ENCODE data around the gene RBM33.

DNA sequence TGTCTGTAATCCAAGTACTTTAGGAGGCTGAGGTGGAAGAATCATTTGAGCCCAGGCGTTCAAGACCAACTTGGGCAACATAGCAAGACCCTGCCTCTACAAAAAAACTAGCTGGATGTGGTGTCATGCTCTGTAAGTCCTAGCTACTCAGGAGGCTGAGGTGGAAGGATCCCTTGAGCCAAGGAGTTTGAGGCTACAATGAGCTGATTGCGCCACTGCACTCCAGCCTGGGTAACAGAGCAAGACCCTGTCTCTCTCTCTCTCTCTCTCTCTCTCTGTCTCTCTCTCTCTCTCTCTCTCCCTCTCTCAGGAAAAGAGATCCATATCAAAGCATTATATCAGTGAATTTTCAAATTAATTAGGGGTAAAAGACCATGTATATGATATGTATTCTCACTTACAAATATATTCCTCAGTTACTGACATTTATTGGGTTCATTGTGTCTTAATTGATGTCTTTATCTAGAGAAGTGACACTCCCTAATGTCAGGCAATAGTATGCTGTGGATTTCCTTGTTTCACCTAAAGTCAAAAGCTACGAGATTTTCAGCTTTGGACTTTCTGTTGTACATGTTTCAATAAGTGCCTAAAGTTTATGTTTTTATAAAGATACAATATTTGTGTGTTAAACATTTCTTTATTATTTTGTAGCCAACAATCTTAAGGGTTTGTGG lies 91.1 kb downstream of the RBM33 start:
- TF ChIP-seq, protein P1, sequence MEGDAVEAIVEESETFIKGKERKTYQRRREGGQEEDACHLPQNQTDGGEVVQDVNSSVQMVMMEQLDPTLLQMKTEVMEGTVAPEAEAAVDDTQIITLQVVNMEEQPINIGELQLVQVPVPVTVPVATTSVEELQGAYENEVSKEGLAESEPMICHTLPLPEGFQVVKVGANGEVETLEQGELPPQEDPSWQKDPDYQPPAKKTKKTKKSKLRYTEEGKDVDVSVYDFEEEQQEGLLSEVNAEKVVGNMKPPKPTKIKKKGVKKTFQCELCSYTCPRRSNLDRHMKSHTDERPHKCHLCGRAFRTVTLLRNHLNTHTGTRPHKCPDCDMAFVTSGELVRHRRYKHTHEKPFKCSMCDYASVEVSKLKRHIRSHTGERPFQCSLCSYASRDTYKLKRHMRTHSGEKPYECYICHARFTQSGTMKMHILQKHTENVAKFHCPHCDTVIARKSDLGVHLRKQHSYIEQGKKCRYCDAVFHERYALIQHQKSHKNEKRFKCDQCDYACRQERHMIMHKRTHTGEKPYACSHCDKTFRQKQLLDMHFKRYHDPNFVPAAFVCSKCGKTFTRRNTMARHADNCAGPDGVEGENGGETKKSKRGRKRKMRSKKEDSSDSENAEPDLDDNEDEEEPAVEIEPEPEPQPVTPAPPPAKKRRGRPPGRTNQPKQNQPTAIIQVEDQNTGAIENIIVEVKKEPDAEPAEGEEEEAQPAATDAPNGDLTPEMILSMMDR (IDR thresholded peaks at IDR 0.05; ENCODE audit: insufficient read depth, low read depth, low read length), result no peak
- no peak for TF ChIP-seq EZH2 (IDR thresholded peaks at IDR 0.05; ENCODE audit: insufficient read depth, low read length)
